ENCODE measurements around the gene FLNB.

The FLNB gene

DNA sequence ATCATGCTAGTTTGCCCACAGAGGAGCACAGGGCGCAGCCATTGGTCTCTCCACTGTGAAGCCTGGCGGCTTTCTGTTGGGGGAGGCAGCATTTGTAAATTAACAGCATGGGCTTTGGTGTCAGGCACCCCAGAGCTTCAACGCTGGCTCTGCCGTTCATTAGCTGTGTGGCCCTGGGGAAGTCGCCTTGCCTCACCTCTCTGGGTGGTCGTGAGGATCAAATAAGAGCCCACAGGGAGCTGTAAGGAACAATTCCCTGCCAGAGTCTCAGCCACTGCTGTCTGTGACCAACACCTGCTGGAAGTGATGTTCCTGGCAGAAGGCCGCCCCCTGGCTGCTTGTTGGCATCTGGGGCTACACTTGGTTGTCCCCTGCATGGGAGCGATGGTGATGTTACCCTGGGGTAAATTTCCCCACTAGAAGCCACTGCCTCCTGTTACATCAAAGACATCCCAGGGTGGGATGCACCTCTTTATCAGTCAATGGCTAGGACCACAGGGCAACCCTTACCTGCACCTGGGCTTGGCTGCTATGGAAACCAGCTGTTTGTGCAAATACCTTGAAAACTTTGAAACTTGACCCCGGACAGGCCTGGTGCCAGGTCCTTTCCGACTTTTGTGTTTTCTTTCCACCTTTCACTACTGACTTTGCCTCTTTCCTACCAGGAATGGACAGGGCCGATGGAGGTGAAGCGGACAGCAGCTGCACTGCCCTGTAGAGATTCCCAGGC lies 165.6 kb downstream of the FLNB start:
- DNase-seq = peak in 1 of 2 donors; percentile 38

DNA sequence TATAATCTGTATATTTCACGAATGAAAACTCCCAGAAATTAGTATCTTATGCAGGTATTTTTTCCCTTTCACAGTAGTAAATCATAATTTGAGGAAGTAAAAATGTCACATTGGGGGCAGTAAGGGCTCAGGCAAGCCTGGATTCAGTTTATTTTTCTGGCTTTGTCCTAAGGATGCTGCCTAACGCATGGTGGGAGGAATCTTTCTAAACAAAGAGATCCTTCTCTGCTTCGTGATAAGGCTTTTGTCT lies 166.9 kb downstream of the FLNB start:
- no peak for DNase-seq

DNA sequence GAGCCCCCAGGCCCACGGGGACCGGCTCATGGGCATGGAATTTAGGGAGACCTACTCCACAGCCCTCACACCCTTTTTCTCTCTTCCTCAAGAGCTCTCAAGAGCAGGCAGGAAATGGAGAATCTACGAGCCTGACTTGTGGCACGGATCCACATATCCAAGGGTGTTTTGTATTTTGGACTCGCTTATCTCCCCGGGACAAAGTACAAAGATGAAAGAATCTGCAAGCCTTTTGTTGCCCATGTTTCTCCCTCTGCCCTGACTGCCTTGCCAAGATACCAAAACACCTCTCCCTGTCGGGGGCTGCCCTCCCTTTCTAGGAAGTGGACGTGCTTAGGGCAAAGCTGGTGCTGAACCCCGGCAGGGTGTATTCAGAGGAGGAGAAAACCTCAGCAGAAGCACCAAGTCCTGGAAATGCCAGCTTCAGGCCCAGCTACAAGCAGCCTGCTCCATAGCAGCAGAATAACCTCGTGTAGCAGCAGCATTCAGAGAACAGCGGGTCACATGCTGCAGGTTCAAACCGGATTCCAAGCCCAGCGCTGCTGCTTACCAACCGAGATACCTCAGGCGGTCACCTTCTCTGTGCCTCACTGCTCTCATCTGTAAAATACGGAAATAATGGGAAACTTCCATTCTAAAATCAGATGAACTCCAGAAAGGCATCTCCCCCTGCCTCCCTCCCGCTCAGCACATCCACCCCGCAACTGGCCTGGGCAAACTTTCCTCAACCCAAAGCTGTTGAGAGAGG lies 167.4 kb downstream of the FLNB start:
- DNase-seq = no peak

DNA sequence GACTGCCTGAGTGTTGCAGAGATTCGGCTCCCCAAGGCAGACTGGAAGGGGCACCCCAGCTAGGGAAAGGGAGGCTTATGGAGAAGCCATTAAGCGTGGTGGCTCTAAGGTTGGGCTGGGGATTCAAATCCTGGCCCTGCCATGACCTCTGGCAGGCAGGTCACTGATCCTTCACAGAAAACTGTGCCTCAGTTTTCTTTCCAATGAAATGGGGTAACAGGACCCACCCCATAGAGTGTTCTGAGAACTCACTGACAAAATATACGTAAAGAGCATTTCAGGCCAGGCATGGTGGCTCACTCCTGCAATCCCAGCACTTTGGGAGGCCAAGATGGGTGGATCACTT lies 167.9 kb downstream of the FLNB start:
- DNase-seq = no peak

DNA sequence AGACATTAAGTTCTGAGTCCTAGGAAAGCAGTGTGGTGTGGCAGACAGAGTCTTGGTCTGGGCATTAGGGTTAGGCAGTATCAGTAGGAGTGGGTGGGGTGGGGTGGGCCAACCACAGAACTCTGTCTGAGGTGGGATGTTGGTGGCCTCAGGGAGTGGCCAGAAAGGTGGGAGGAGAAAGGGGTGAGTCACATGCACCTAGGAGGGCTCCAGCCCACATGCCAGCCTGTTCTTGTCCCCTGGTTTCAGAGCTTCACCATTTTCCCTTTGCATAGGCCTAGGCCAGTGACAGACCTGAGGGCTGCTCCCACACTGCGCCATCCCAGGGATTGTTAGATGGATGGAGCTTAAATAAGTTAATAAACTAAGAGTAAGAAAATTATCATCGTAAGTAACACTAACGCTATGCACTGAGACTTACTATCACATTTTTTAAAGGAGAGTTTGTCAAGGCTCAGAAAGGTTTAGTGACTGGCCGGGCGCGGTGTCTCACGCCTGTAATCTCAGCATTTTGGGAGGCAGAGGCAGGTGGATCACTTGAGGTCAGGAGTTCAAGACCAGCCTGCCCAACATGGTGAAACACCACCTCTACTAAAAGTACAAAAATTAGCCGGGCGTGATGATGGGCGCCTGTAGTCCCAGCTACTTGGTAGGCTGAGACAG lies 168.7 kb downstream of the FLNB start:
- no peak for DNase-seq

DNA sequence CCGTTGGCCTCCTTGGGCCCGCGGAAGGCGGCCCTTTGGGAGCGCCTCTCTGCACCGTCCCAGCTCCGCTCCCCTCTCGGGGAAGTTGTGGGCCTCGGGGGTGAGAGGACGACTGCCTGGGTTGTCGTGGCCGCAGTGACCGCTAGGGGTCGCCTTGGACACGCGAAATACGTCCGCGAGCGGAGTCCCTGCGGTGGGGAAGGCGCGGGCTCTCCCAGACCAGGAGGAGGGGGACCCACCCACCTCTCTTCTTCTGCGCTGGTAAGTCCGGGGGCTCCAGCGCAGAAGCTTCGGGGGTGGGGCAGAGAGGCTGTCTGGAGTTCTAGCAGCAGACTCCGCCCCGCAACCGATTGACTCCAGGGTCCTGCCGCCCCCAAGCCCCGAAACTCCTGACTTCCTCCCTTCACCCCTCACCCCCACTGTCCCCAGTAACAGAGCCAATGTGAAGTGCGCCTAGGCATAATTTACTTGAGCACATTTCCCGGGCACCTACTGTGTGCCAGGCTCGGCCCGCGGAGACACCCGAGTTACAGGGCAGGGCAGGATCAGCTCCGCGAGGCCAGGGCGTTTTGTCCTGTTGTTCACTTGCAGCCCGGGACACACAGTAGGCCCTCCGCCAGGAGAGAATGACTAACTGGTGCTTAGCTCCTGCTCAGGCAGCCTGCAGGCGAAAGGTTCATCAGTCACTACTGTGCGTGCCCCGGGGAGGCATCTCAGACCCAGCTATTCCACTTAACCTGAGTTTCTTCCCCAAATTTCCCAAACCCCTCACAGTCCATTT lies 169.7 kb downstream of the FLNB start:
- peak; percentile 95 to 97 for DNase-seq

DNA sequence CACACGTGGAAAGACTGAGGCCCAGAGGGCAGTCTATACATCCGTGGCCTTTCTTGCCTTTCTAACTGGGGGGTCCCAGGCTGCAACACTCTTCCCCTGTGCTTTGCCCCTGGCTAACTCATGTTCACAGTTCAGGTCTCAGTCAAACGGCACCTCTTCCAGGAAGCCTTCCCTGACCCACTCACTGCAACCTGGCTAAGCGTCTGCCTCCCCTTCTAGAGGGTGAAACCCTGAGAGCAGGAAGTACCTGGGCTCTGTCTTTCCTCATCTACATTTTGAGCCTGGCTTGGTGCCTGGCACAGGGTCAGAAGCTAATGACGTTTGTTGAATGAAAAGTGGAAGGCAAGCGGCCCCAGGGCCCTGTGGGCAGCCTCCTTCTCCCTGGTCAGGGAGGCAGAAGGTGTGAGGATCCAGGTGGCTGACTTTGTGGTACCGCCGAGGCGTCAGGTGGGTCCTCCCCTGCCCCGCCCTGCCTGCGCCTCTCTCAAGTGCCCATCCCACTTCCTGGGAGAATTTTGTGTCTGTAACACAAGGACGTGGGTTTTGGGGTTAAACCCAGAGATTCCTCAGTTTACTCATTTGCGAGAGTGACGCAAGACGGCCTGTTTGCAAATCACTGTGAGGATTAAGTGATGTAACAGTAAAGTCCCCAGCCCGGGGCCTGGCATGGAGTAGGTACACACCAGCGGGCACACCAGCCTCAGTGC lies 170.5 kb downstream of the FLNB start:
- DNase-seq = no peak

DNA sequence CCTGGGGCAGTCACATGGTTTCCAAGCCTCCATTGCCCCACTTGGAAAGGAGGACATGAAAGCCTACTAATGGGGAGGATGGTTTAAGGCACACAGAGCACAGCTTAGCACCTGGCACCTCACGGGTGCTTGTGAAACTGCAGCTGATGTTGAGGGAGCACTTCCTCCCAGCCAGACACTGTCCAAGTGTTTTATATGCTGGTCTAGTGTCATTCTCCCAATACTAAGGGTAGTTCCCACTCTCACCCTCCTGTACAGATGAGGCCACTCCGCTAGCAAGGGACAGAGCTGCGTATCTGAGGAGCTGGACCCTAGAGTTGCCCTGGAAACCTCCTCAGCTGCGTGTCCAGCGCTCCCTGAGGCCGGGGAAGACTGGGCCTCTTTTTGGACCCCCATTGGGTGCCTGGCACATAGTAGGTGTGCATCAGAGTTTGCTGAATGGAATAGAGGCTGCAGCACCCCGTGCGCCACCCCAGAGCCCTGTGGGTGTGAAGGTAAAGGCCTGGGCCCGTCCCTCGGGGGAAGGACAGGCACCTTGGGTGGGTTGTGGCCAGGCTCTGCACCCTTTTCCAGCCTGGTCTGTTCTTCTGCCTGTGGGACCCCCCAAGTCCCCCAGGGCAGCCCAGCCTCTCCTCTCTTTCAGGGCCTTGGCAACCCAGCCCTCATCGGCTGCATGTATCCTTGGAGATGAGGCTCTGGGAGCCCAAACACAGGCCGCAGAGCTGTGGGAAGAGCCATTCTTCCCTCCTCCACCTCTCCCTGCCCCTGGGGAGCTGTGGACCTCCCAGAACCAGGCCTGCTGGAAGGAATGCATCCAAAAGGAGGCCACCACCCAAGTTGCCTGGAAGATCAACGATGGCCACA lies 171.2 kb downstream of the FLNB start:
- no peak for DNase-seq

DNA sequence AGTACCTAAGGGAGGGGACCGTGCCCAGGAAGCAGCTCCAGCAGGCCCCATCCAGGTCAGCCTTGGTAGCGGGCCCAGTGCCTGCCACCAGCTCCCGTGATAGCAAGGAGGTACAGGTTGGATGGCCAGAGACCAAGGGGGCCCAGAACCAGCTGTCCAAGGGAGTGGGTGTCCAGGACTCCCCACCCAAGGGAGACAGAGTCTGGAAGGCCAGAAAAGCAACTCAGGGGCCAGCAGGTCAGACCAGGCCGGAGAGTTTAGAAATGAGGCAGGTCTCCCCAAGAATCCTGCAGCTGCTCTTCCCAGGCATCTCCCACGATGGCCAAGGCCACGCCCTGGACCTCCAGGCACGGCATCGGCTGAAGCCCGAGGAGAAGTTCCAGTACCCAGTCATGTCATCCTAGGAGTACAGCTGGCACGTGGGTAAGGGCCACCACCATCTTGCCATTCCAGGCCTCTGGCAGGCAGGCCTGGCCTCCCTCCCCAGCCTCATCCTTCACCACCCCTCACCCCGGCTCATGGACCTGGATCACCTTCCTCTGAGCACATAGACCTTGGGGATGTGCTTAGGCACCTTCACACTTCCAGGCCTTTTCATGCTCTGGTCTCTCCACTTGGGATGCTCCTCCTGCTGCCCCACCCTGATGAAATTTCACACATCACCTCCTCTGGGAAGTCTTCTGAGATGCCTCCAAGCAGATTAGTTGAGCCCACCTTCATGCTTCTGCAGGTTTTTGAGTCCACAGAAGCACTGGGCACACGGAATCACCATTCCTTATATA lies 172.1 kb downstream of the FLNB start:
- DNase-seq = no peak

DNA sequence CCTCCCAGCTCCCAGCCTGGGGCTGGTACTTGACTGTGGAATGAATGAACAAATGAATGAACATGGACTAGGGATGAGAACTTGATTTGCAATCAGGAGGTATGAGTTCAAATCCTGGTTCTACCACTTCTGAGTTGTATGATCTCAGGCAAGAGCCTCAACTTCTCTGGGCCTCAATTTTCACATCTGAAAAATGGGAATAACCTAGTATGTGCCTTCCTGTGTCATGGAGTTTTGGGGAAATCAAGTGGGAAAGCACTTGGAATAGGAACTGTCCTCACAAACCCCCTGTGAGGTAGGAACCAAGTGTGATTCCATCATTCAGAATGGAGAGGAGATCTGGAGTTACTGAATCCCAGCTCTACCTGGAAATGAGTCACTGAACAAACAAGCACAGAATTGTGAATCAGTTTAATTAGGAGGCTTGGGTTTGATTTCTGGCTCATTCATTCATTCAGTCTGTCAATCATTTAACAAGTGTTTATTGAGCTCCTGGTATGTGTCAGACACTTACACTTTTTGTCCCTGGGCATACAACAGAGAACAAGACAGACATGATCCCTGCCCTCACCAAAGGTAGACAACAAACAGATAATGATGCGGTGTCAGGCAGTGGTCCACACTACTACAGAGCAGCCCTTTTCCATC lies 172.8 kb downstream of the FLNB start:
- no peak for DNase-seq

DNA sequence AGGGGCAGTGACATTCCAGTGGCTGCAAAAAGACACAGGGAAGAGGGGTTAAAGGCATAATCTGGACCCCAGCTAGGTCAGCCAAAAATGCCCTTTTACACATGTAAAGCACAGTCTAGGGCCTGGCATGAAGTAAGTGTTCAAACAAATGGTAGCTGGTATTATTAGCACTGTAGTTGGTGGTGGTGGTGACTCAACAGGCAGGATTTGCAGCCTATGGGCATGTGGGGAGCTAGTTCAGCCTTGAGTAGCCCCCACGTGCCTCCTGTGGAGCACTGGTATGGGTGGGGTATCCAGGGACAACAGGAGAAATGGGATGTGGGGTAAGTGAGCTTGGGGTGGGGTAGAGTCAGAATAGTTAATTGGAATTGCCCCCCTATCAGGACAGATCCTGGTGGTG lies 175.0 kb downstream of the FLNB start:
- no peak for DNase-seq

DNA sequence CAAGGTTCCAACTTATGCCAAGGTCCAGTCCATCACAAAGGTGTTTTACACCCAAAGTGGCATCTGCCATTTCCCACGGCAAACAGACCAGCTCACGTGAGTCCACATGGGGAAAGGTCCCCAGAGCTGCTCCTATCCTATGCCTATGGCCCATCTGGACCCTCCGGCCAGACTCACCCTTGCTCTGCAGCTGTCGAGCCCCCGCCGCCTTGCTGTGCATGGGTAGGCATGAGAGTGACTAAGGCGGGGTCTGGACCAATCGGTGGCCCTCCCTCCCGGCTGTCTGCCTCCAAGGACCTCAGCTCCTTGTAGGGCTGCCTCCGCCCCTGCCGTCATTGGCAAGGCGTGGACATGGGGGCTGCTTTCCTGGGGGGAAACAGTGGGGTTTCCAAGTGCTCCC lies 175.7 kb downstream of the FLNB start:
- no peak for DNase-seq

DNA sequence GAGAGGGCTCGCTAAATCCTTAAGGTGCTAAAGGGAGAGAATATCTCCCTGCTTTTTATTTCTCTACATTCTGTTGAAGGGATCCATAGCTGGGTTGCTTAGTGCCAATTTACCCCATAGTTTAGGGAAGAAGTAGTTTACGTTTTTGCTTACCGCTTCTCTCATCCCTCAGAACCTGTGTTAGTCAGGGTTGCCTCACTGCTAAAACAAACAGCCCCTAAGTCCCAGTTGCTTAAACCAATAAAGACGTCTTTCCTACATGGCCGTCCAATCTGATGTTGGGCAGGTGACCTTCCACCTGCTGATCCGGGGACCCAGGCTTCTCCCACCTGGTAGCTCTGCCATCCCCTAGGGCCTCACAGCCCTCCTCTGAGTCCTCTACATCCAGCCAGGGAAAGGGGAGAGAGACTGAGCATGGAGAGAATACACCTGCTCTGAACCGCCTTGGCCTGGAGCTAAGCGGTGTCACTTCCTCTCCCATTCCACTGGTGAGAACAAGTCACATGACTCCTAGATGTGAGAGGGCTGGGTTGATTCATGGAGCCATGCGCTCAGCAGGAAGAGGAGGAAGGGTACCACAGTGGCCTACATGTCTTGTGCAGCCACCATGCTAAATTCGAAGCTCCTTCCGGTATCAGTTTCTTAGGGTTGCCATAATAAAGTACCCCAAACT lies 176.2 kb downstream of the FLNB start:
- DNase-seq = no peak

DNA sequence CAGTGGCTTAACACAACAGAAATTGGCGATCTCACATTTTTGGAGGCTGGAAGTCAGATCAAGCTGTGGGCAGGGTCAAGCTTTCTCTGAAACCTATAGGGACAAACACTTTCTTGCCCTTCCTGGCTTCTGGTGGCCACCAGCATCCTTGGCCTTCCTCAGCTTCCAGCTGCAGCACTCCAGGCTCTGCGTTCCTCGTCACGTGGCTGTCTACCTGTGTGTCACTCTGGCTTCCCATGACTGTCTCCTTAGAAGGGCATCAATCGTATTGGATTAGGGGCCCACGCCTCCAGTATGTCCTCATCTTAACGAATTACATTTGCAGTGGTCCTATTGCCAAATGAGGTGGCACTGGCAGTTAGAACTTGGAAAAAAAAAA lies 176.7 kb downstream of the FLNB start:
- DNase-seq = no peak

DNA sequence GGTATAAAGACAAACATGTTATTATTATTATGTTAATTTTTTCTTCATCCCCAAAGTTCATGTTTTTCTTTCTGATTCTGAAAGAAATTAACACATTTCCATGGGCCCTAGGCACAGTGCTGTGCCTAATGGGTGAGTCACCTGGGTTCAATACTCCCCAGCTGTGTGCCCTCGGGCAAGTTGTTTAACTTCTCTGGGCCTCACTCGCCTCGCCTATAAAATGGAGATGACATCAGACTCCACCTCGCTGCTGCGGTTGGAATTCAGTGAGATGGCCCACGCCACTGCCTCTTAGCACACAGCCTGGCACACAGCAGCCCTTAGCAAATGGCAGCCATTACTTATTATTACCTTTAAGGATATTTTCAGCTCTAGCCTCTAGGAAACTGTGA lies 179.9 kb downstream of the FLNB start:
- no peak for DNase-seq

DNA sequence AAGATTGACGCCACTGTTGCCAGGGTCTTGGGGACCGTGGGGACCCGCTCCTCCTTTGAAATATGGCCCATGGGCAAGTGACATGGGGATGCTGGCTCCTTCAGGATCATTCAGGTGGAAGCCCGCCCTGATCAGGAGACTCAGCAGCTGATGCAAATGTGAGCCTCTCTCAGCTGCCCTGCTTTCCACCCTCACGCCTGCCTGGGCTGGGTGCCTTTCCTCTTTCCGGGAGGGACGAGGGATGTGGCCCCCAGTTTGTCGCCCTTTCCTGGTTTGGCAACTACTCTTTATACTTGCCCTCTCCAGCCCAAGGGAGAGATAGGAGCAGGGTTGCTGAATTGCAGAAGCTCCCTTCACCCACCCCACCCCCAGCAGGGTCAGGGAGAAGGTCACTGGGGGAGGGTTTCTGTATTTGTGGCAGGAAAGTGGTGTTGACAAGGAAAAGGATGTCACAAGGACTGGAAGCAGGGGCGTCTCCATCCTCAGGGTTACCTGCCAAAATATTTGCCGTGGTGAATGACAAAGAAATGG lies 180.8 kb downstream of the FLNB start:
- no peak for DNase-seq

DNA sequence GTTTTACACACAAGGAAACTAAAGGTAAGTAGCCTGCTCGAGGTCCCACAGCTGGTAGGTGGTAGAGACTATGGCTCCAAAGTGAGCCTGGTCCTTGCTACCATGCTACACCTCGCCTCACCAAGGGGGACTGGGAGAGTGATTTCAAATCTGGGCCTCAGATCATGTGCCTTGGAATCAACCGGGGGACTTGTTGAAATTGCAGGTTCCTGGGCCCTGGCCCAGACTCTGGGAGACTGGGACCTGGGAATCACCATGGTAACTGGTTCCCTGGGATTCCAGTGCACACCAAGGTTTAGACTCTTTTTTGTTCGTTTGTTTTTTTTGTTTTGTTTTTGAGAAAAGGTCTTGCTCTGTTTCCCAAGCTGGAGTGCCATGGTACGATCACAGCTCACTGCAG lies 181.5 kb downstream of the FLNB start:
- no peak for DNase-seq

DNA sequence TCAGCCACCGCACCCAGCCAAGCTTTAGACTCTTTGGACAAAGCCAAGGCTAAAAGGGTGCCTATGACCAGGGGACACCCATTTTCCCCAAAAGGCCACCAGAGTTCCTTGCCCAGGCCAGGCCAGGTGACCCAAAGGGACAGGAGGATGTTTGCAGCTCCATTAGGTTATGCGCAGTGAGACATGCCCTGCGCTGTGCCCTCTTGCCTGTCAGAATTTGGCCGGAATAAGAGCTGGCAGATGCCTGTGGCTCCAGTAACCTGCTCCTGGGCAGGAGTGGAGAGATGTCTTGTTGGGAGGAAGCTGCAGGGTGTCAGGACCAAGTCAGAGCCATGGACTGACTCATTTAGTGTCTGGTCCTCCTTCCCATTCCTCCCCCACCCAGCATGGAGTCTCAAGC lies 182.1 kb downstream of the FLNB start:
- no peak for DNase-seq

DNA sequence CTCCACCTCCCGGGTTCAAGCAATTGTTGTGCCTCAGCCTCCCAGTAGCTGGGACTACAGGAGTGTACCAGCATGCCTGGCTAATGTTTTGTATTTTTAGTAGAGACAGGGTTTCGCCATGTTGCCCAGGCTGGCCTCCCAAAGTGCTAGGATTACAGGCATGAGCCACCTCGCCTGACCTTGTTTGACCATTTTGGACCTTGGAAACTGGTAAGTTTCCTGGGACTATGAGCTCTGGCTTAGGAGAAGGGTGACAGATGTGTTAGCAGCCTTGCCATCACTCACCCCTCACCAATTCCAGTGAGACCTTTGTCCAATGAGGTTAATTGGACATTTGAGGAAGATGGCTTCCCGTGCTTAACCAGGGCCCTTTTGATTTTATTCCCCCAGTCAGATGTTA lies 182.7 kb downstream of the FLNB start:
- DNase-seq = no peak

All from stimulated activated CD4-positive, alpha-beta T cell treated with anti-CD3 and anti-CD28 coated beads, Interleukin-2, amount 100 ng/mL, for 24 hours (primary cell).